HepG2 (cell line): ENCODE results near the gene NDRG2. TPM values are rescaled to one million over a fixed set of nuclear protein-coding genes. Genes with fewer than 3 reads are reported as not detected.

ENCODE experiments used
- BCLAF1 ChIP-seq: fragments of 450-650 bp; IDR thresholded peaks from 2 replicates; pipeline ENCODE4 v1.6.1; 2017; ENCODE audit warnings: mild to moderate bottlenecking
- CEBPG ChIP-seq: IDR thresholded peaks from 2 replicates; pipeline ENCODE4 v1.6.1; 2016
- DPF2 ChIP-seq: sonication (generic); formaldehyde crosslinking; IDR thresholded peaks from 2 replicates; pipeline ENCODE4 v1.4.0; 2020; ENCODE audit warnings: mild to moderate bottlenecking, low read depth, missing genetic modification reagents, borderline replicate concordance
- HNRNPH1 ChIP-seq: fragments of 200-400 bp; formaldehyde crosslinking; optimal IDR thresholded peaks from 2 replicates; pipeline ENCODE3; 2017; ENCODE audit warnings: mild to moderate bottlenecking, low read depth, low read length
- KDM5A ChIP-seq: fragments of 200-600 bp; sonication (generic); IDR thresholded peaks from 2 replicates; pipeline ENCODE4 v1.7.0; 2018; ENCODE audit warnings: antibody characterized with exemption, mild to moderate bottlenecking, low read length, borderline replicate concordance
- MAZ ChIP-seq, 2 experiments: sonication (generic) in 1 of 2; formaldehyde crosslinking in 1 of 2; IDR thresholded peaks; 2 replicates each; pipeline versions ENCODE4 v1.5.0 to v1.6.1; 2012 to 2020; ENCODE audit warnings: low read depth in 2 of 2, mild to moderate bottlenecking in 2 of 2, borderline replicate concordance in 1 of 2, improper control_type of control experiment in 1 of 2, low read length in 1 of 2, missing genetic modification reagents in 1 of 2, moderate library complexity in 1 of 2
- MYNN ChIP-seq: sonication (generic); formaldehyde crosslinking; IDR thresholded peaks from 2 replicates; pipeline ENCODE4 v1.4.0; 2020; ENCODE audit warnings: mild to moderate bottlenecking, low read depth, missing genetic modification reagents
- SMAD9 ChIP-seq: sonication (generic); formaldehyde crosslinking; IDR thresholded peaks from 2 replicates; pipeline ENCODE4 v1.5.1; 2020; ENCODE audit warnings: mild to moderate bottlenecking, missing genetic modification reagents
- SOX5 ChIP-seq: IDR thresholded peaks from 2 replicates; pipeline ENCODE4 v1.6.1; 2016; ENCODE audit warnings: borderline replicate concordance
- SP5 ChIP-seq: IDR thresholded peaks from 2 replicates; pipeline ENCODE4 v1.6.1; 2016; ENCODE audit warnings: low read depth, borderline replicate concordance
- ZBED4 ChIP-seq: sonication (generic); formaldehyde crosslinking; IDR thresholded peaks from 2 replicates; pipeline ENCODE4 v1.4.0; 2020; ENCODE audit warnings: missing genetic modification reagents, borderline replicate concordance
- ZNF138 ChIP-seq: sonication (generic); formaldehyde crosslinking; IDR thresholded peaks from 2 replicates; pipeline ENCODE4 v1.5.0; 2020; ENCODE audit warnings: mild to moderate bottlenecking, low read depth, missing genetic modification reagents
- ZNF142 ChIP-seq: sonication (generic); formaldehyde crosslinking; IDR thresholded peaks from 2 replicates; pipeline ENCODE4 v1.4.0; 2020; ENCODE audit warnings: missing genetic modification reagents
- ZNF572 ChIP-seq: sonication (generic); formaldehyde crosslinking; IDR thresholded peaks from 2 replicates; pipeline ENCODE4 v1.5.1; 2020; ENCODE audit warnings: mild to moderate bottlenecking, missing genetic modification reagents
- ZNF775 ChIP-seq: sonication (generic); formaldehyde crosslinking; IDR thresholded peaks from 2 replicates; pipeline ENCODE4 v1.4.0; 2020; ENCODE audit warnings: missing genetic modification reagents, mild to moderate bottlenecking, moderate library complexity, borderline replicate concordance
- polyA plus RNA-seq, 8 experiments: library from polyadenylated mRNA; depleted of rRNA in 3 of 8; stranded (reverse) in 7 of 8; unstranded in 1 of 8; fragments of >200 nt; fragmentation: Illumina TruSeq in 4 of 8; extraction: Trizol in 4 of 8; gene quantifications; 2 replicates each; pipeline versions ENCODE4 v1.2.1 to v1.2.3, GENCODE V29; 2011 to 2016; ENCODE audit warnings: low read depth in 4 of 8, missing spikeins in 1 of 8, mixed read lengths in 1 of 8; ENCODE audit not compliant: insufficient read depth in 1 of 8
- total RNA-seq, 5 experiments: library from RNA; depleted of rRNA; stranded (reverse); fragments of >200 nt; fragmentation: Illumina TruSeq; extraction: Trizol; gene quantifications; 2 replicates each; pipeline ENCODE4 v1.2.3, GENCODE V29; 2016; ENCODE audit warnings: low read depth in 1 of 5

Gene NDRG2
- total and polyA plus RNA-seq, 2 of the 13 experiments (the other 11 are each of a cell fraction or from before 2014, with no cell fraction given): 27.2 to 189 TPM

- TF ChIP-seq ZNF142 (CRISPR knock-in tag) (no peak; the same call in 1 of the 2 replicates), MAZ (IDR thresholded peaks at IDR 0.05; ENCODE audit: borderline replicate concordance, low read depth, low read length) (no peak), MAZ (CRISPR knock-in tag; IDR thresholded peaks at IDR 0.05; ENCODE audit: low read depth) (peak; percentile 79), MYNN (CRISPR knock-in tag) (no peak), SOX5 (0 out of 2 replicates have a peak, but pooled peaks have one; percentile 15), KDM5A (no peak), SMAD9 (CRISPR knock-in tag) (no peak), ZBED4 (CRISPR knock-in tag) (no peak; the same call in 1 of the 2 replicates), ZNF138 (no peak), HNRNPH1 (no peak), BCLAF1 (no peak), DPF2 (CRISPR knock-in tag) (0 out of 2 replicates have a peak, but pooled peaks have one; percentile 7), SP5 (CRISPR knock-in tag) (no peak), ZNF775 (CRISPR knock-in tag) (no peak), CEBPG (CRISPR knock-in tag) (no peak), ZNF572 (CRISPR knock-in tag) (no peak)
Observed at GRCh38 chr14:21070083-21070609, 45.3 kb upstream of the NDRG2 start, which contains the start of gene ARHGEF40 (continued).
